Measurements from ENCODE around the gene C14orf132.
"Not testable (repeated sequence)": the region's sequence is repeated elsewhere in the genome, so short reads cannot be mapped to it uniquely, and the experiment has no call there.

Gene C14orf132

GRCh38 chr14:96073260-96074039 lies 34.3 kb downstream of the C14orf132 start:
- in situ Hi-C loops (cut with HindIII; ENCODE audit: low pct_ligation_motif_present, low pct_unique_long_range_greater_than_20kb, low sequenced_read_pairs); DNase-seq: not testable (repeated sequence)

- DNase-seq: no peak
- in situ Hi-C loops (cut with HindIII; ENCODE audit: low pct_ligation_motif_present, low pct_unique_long_range_greater_than_20kb, low sequenced_read_pairs): no loop called here
These were observed 38.9 kb downstream of the C14orf132 start for GRCh38 chr14:96077983-96078624.

GRCh38 chr14:96078625-96079016 lies 39.5 kb downstream of the C14orf132 start:
- DNase-seq: no peak
- in situ Hi-C loops (cut with HindIII; ENCODE audit: low pct_ligation_motif_present, low pct_unique_long_range_greater_than_20kb, low sequenced_read_pairs): no loop called here

GRCh38 chr14:96079066-96079465 lies 39.9 kb downstream of the C14orf132 start:
- DNase-seq: no peak
- in situ Hi-C loops (cut with HindIII; ENCODE audit: low pct_ligation_motif_present, low pct_unique_long_range_greater_than_20kb, low sequenced_read_pairs): no loop called here

GRCh38 chr14:96080571-96080970 lies 41.4 kb downstream of the C14orf132 start:
- no peak for DNase-seq
- in situ Hi-C loops (cut with HindIII; ENCODE audit: low pct_ligation_motif_present, low pct_unique_long_range_greater_than_20kb, low sequenced_read_pairs): no loop called here

- in situ Hi-C loops (cut with HindIII; ENCODE audit: low pct_ligation_motif_present, low pct_unique_long_range_greater_than_20kb, low sequenced_read_pairs): no loop called here
- DNase-seq: no peak
These were observed 42.1 kb downstream of the C14orf132 start for GRCh38 chr14:96081224-96081623.

GRCh38 chr14:96081767-96082400 lies 42.7 kb downstream of the C14orf132 start:
- in situ Hi-C loops (cut with HindIII; ENCODE audit: low pct_ligation_motif_present, low pct_unique_long_range_greater_than_20kb, low sequenced_read_pairs): no loop called here
- no peak for DNase-seq

GRCh38 chr14:96082420-96083300 lies 43.5 kb downstream of the C14orf132 start:
- no peak for DNase-seq
- in situ Hi-C loops (cut with HindIII; ENCODE audit: low pct_ligation_motif_present, low pct_unique_long_range_greater_than_20kb, low sequenced_read_pairs): no loop called here

- DNase-seq: no peak
- in situ Hi-C loops (cut with HindIII; ENCODE audit: low pct_ligation_motif_present, low pct_unique_long_range_greater_than_20kb, low sequenced_read_pairs): no loop called here
These were observed 44.6 kb downstream of the C14orf132 start for GRCh38 chr14:96083667-96084320.

- in situ Hi-C loops (cut with HindIII; ENCODE audit: low pct_ligation_motif_present, low pct_unique_long_range_greater_than_20kb, low sequenced_read_pairs): no loop called here
- no peak for DNase-seq
These were observed 45.6 kb downstream of the C14orf132 start for GRCh38 chr14:96084796-96085195.

GRCh38 chr14:96085369-96085768 lies 46.2 kb downstream of the C14orf132 start:
- no peak for DNase-seq
- in situ Hi-C loops (cut with HindIII; ENCODE audit: low pct_ligation_motif_present, low pct_unique_long_range_greater_than_20kb, low sequenced_read_pairs): no loop called here

GRCh38 chr14:96086032-96086431 lies 46.9 kb downstream of the C14orf132 start:
- in situ Hi-C loops (cut with HindIII; ENCODE audit: low pct_ligation_motif_present, low pct_unique_long_range_greater_than_20kb, low sequenced_read_pairs): no loop called here
- peak; percentile 26 for DNase-seq

- in situ Hi-C loops (cut with HindIII; ENCODE audit: low pct_ligation_motif_present, low pct_unique_long_range_greater_than_20kb, low sequenced_read_pairs): no loop called here
- peak; percentile 7 for DNase-seq
These were observed 47.5 kb downstream of the C14orf132 start for GRCh38 chr14:96086574-96087077.

GRCh38 chr14:96088074-96088473 lies 48.9 kb downstream of the C14orf132 start:
- in situ Hi-C loops (cut with HindIII; ENCODE audit: low pct_ligation_motif_present, low pct_unique_long_range_greater_than_20kb, low sequenced_read_pairs): no loop called here
- no peak for DNase-seq

GRCh38 chr14:96088481-96088880 lies 49.3 kb downstream of the C14orf132 start:
- in situ Hi-C loops (cut with HindIII; ENCODE audit: low pct_ligation_motif_present, low pct_unique_long_range_greater_than_20kb, low sequenced_read_pairs): no loop called here
- no peak for DNase-seq

GRCh38 chr14:96088911-96089310 lies 49.7 kb downstream of the C14orf132 start:
- no peak for DNase-seq
- in situ Hi-C loops (cut with HindIII; ENCODE audit: low pct_ligation_motif_present, low pct_unique_long_range_greater_than_20kb, low sequenced_read_pairs): no loop called here

- DNase-seq: no peak
- in situ Hi-C loops (cut with HindIII; ENCODE audit: low pct_ligation_motif_present, low pct_unique_long_range_greater_than_20kb, low sequenced_read_pairs): no loop called here
These were observed 50.2 kb downstream of the C14orf132 start for GRCh38 chr14:96089401-96089800.
